Dedifferentiated amniotic fluid mesenchymal stem cell (primary cell): Measurements from ENCODE around the gene KLHL17.
A peak's percentile ranks its signal among the peaks of the same experiment; 100 is the strongest.
"Not testable (repeated sequence)": the region's sequence is repeated elsewhere in the genome, so short reads cannot be mapped to it uniquely, and the experiment has no call there.

ENCODE experiments used
- DNase-seq: peaks from one replicate; pipeline ENCODE4 v3.0.0-alpha.2; 2016; ENCODE audit errors: extremely low spot score

KLHL17 gene

DNA sequence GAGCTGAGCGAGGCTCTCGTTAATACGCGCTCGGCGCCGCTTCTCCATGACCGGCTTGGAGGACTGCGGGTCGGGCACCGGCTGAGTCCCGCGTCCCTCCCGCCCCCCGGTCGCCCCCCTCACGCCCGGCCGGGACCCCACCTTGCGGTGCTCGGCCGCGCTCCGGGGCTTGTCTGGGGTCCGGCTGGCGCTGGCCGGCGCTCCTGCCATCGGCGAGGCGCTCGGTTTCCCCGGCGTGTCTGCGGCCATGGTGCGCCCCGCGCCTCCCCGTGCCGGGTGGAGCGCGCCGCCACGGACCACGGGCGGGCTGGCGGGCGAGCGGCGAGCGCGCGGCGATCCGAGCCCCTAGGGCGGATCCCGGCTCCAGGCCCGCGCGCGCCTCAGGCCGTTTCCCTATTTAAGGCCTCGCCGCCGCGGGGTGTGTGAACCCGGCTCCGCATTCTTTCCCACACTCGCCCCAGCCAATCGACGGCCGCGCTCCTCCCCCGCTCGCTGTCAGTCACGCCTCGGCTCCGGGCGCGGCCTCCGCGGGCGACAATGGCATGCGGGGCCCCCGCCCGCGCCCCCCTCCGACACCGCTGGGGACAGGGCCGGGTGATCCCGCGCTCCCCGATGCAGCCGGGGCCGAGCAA is 39.5 kb downstream of the KLHL17 start, which contains the start of gene HES4:
HES4 (minus strand) TSS at position 373 of the 632 bp plus-strand sequence; CDS start at position 249, 124 bp downstream.
- DNase-seq, result peak; percentile 83

DNA sequence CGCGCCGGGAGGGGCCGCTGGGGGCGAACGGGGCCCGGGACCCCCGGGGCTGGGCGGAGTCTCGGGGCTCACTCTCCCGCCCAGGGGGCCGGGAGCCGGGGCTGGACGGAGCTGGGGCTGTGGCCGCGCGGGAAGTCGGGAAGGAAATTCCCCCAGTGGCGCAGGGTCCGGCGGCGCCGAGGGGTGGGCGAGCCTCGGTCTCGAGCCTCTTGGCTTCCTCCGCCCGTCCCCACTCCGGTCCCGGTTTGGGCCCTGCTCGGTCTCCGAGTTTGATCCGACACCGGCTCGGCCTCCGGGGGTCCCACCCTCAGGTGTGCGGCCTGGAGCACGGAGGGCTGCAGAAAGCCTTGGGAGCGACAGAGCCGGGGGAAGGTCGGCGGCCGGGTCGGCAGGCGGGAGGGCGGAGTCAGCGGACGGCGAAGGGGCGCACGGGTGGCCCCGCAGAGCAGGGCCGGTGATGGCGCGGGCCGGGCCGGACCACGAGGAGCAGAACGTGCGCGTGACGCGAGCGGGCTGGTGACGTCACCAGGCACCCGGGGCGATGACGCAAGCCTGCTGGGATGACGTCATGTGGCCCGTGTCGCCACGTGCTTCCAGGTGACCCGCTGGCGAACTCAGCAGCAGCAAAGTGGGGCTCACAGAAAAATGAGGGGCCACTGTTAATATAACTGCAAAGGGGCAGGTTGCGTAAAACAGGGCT is 40.1 kb downstream of the KLHL17 start:
- peak; percentile 54 for DNase-seq

DNA sequence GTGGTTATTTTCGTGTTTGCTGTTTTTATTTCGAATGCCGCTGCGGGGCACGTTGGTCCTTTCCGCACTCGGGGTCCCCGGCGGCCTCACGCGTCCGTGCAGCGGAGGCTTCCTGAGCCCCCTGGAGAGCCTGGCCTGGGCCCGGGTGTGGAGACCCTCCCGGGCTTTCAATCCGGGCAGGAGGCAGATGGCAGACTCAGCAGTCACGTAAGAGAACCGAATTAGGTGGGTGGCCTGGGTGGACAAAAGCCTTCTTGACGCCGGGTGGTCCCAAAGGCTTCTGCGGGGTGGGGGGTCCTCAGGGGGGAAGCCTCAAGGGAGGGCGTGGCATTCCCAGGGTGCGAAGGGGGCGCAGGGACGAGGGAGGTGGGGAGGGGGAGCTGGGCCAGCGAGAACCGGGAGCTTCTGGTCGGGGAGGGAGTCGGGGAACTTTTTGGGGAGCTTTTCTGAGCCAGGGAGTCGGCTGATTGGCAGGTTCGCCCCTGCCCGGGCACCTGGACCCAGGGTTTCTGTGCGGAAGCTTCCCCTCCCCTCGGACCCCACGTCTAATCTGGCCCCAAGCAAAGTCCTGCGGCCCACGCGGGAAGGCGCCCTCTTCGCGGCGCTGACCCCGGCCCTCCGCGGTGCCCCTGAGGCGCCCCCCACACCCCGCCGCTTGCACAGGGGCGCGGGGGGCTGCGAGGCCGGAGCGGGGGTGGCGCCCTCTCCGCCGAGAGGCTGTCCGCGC is 40.8 kb downstream of the KLHL17 start:
- no peak for DNase-seq

DNA sequence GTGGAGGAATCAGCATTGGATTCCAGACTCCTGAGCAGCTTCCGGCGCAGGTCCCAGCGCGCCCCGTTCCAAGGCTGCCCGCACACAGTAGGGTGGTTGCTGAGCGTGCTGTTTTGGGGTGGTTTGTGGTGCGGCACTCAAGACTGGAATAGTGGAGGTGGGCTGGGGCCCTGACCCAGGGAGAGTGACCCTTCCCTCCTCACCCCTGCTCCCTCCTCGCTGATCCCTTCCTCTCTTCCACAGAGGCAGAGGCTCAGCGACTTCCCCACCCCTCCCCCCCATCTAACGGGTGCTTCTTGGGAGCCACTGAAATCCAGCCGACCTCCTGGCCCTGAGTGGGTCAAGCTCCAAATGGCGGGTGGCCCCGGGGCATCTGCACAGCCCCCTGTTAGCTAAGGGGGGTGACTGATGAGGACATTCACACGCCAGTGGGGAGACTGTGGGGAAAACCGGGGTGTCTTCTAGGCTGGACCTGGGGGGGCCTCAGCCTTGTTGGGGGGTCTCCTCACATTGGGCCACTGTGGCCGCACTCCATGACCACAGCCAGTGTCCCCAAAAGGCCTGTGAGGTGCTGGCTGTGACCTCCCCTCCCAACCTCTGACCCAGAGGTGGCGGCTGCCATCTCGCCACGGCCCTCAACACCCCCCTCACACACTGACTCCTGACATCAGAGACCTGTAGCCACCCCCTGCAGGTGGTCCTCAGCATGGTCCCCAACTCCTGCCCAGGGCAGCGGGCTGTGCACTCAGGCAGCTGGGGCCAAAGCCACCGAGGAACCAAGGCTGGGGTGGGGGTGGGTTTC is 43.4 kb downstream of the KLHL17 start:
- DNase-seq, result no peak

DNA sequence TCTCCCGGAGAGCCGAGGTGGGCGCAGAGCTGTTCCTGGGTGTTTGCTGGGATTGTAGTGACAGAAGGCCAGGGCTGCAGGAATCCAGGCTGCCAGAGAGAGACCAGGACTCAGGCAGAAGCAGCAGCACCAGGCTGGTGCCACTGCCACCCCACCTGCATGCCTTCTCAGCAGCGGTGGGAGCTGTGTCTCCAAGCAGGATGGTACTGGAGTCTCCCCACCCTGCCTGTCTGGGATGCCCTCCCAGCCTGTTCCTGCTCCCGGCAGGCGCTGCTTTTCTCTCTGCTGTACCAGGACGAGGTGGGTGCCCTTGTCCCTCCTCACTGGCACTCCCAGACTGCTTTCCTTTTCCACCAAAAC is 44.0 kb downstream of the KLHL17 start:
- DNase-seq, result no peak

DNA sequence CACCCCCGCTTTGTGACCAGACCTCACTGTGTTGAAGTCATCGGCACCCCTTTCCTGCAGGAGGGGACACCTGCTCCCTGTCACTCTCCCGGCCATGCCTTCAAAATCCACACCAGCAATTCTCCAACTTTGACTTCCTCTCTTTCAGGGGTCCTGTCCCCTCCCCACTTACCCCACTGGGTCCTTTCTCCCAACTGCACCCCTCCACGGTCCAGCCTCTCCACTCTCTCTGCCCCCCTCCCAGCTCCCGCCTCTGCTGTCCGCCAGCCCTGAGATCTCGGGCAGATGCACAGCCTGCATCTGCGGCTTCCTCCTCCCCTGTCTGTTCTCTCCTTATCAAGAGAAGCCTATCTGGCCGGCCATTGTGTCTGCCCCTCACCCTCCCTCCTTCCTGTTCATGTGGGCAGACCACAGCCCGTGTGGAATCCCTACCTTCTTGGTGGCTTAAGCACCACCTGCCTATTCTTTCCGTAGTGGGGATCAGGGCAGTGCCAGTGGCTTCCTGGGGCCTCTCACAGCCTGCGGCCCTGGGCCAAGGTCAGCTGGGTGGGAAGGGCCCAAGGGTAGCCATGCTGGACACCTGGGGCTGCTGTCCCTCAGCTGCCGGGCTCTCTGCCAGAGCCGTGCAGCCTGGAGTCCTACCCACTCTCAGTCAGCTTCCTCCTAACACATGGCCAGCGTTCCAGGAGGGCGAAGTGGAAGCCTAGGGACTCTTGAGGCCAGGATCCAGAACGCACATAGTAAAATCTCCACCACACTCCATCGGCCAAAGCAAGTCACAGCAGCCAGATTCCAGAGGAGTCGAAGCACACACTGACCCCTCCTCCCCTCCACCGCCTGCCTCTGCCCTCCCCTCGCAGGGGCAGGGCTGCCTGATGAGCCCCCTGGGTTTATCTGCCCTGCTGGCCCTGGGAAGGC is 44.7 kb downstream of the KLHL17 start:
- no peak for DNase-seq

DNA sequence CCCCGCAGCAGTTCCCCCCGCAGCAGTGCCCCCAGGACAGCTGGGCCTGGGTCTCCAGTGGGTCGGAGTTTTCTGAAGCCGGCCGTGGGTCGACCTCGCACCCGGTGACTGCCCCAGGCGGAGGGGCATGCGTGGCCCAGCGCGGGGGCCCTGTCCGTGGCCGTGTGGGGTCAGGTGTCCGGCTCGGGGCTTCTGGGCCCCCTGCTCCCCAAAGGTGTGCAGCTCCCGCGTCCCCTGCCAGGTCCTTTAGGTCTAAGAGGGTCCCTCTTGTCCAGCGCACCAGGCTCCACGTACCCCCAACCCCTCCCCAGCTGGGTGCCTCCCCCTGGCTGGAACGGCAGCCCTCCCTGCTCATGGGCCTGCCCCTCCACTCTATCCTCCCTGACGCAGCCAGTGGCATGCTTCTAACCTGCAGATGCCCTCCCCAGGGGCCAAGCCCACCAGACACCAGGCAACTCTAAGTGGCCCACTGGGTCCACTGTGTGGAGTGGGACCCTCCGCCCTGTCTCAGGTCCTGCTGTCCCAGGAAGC is 45.5 kb downstream of the KLHL17 start:
- no peak for DNase-seq

DNA sequence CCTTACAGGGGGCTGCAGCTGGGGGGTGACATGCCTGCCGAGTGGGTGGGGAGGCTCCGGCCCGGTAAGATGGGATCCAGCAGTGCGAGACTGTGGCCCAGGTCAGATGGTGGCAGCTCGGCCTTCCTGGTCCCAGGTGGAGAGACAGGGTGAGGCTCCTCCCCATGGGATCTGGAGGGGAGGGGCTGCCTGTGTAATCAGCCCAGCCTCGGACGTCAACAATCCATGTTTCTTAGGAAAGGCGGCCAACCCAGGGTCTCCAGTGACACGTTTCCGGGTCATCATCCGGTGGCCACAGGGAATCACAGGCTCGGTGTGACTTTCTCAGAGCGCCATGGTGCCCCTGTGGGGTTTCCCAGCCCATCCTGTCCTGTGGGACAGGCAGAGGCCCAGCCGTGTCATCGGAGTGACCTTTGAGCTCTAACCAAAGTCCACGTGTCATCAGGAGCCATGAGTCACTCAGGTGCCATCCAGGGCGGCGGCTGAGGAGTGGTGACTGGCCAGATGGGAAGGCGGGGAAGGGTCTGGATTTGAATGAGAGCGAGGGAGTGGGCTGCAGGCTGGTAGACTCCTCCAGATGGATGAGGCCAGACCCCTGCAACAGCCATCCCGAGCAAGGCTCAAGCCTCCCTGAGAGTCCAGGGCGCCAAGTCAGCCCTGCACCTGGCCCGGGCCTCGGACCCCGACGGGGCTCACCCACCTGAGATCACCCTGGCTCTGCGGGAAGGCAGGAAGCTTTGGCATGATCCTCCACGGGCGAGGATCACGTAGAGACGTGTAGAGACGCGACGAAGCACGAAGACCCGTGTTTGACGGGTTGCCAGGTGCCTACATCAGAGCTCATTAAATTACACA is 46.1 kb downstream of the KLHL17 start:
- no peak for DNase-seq

DNA sequence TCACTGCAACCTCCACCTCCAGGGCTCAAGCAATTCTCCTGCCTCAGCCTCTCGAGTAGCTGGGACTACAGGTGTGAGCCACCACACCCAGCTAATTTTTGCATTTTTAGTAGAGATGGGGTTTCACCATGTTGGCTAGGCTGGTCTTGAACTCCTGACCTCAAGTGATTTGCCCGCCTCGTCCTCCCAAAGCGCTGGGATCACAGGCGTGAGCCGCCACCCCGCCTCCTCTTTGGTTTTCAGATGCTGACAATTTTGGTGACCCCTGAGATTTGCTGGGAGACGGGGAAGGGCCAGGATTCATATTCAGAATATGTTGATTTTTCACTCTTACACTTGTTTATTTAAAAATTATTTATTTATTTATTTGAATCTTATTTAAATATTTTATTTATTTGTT is 49.7 kb downstream of the KLHL17 start:
- not testable (repeated sequence) for DNase-seq

DNA sequence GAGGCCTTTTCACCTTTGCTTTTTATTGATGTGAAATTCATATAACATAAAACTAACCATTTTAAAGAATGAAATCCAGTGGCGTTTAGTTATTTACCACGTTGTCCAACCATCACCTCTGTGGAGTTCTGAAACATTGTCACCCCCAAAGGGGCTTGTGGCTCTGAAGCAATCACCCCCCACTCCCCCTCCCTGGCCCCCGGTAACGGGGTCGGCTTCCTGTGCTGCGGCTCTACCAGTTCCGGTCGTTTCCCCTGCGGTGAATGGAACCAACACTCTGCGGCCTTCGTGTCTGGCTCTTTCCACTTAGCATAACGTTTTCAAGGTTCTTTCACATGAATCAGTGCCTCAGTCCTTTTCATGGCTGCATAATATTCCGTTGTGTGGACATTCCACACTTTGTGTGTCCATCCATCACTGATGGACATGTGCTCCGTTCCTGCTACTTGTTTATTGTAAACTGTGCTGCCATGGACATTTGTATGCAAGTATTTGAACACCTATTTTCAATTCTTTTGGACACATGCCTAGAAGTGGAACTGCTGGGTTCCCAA is 51.1 kb downstream of the KLHL17 start:
- DNase-seq, result no peak

DNA sequence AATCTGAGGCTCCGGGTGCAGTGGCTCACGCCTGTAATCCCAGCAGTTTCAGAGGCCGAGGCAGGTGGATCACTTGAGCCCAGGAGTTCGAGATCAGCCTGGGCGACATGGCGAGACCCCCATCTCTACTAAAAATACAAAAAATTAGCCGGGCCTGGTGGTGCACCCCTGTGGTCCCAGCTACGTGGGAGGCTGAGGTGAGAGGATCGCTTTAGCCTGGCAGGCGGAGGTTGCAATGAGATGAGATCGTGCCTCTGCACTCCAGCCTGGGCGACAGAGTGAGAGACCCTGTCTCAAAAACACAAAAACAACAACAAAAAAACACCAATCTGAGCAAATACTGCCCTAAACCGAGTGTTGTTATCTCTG is 52.3 kb downstream of the KLHL17 start:
- not testable (repeated sequence) for DNase-seq

DNA sequence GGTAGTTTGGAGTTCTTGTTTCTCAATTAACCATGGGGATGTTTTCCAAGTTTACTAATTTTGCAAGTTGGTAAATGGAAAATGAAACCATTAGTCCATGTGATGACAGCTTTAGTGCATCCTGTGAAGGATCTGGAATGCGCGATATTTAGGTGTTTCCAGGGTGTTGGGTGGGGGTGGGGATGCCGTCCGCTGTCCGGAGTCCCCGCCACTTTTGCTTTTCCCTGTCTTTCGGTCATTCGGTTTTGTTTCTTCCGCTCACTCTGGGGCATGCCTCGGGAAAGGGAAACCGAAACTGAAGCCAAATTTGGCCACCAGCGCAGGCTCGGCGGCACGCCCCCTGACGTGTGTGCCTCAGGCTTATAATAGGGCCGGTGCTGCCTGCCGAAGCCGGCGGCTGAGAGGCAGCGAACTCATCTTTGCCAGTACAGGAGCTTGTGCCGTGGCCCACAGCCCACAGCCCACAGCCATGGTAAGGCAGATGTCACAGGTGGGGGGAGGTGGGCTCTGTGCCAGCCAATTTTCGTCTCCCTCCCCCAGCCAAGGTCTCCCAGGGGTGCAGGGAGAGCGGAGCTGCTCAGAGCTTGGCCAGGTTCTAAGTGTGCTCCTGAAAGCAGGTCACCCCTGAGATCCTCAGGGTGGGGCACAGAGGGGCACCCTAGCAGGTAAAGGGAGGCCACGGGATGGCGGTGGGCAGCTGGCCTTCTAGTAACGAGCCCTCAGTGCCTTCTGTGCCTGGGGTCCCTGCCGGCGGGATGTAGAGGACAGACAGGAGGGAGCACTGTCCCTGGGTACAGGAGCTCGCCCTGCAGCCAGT is 52.9 kb downstream of the KLHL17 start, which contains the start of gene ISG15:
ISG15 (plus strand) TSS at position 393 of the 817 bp plus-strand sequence; CDS start at position 470, 77 bp downstream.
- DNase-seq, result peak; percentile 83

DNA sequence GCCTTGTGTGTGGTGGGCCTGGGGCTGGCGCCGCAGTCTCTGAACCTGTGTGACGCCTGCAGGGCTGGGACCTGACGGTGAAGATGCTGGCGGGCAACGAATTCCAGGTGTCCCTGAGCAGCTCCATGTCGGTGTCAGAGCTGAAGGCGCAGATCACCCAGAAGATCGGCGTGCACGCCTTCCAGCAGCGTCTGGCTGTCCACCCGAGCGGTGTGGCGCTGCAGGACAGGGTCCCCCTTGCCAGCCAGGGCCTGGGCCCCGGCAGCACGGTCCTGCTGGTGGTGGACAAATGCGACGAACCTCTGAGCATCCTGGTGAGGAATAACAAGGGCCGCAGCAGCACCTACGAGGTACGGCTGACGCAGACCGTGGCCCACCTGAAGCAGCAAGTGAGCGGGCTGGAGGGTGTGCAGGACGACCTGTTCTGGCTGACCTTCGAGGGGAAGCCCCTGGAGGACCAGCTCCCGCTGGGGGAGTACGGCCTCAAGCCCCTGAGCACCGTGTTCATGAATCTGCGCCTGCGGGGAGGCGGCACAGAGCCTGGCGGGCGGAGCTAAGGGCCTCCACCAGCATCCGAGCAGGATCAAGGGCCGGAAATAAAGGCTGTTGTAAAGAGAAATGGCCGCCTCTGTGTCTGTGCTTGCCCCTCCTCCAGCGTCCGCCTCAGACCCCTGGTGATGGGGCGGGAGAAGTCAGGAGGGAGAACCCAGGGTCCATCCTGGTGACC is 53.7 kb downstream of the KLHL17 start:
- DNase-seq, result no peak

DNA sequence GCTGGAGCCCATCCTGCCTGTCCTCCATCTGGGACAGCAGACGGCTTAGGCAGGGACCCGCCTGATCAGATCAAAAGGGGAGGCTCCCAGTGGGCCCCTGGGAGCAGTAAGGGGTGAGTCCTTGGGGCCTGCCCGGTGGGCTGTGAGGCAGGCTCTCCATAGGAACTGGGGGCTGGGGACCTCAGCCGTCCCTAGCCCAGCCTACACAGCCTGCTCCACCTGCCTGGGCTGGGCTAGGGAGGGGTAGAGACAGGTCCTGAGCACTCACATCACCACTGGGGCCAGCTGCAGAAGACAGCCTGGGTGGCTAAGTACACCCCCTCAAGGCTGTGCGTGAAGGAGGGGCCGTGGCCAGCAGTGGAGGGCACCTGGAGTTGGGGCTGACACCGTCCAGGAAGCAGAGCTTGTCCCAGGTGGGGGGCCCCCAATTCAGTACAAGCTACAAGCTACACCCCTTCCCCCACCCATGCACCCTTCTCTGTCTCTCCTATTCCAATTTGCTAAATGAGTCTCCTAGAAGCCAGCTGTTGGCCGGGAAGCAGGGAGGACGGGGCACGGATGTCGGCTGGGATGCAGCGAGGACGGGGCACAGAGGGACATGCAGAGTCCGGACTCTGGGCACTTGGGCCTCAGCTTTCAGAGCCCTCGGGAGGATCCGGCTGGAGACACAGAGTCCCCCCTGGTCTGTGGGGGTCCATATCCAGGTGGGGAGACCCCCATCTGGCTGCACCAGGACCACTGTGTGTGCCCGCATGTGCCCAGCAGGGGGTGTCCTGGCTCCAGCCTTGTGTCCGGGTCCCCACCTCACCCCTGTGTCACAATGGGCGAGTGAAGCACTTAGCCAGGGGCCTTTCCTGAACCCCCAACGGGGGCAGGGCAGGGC is 54.7 kb downstream of the KLHL17 start:
- DNase-seq, result no peak
